H1 (cell line): Measurements from ENCODE around the gene TMEM45B. TPM values are rescaled to one million over a fixed set of nuclear protein-coding genes. Genes with fewer than 3 reads are reported as not detected.

Source experiments
- CTCF ChIA-PET: fragments of 300-600 bp; sonication (Branson Sonifier 250); formaldehyde crosslinking; loops from one replicate; lab custom pipeline; 2021; ENCODE audit not compliant: partially characterized antibody; lab: Charles Lee
- POLR2A ChIA-PET: fragments of 300-600 bp; sonication (Branson Sonifier 250); formaldehyde crosslinking; loops from one replicate; lab custom pipeline; 2021; ENCODE audit warnings: inconsistent platforms; ENCODE audit not compliant: partially characterized antibody; lab: Charles Lee
- DNase-seq, 2 experiments: peaks; one replicate each; pipeline versions ENCODE4 v3.0.0 to v3.0.0-alpha.2; 2010 to 2022; ENCODE audit warnings: low spot score in 2 of 2, low read depth in 1 of 2, mixed read lengths in 1 of 2
- FAIRE-seq: peaks from 2 replicates; lab custom pipeline; 2011; peaks lifted over from hg19 to GRCh38; lab: Jason Lieb, UNC
- H2AFZ ChIP-seq: 2 replicates; pipeline ENCODE4 v1.8.1; 2012; ENCODE audit warnings: low read length, inconsistent platforms
- H2AK5ac ChIP-seq: 2 replicates; pipeline ENCODE4 v1.6.1; 2013; ENCODE audit warnings: low read depth, low read length
- H2BK120ac ChIP-seq: replicated peaks from 2 replicates; pipeline ENCODE3; 2013; ENCODE audit warnings: low read depth, low read length, inconsistent platforms
- H2BK12ac ChIP-seq: 2 replicates; pipeline ENCODE4 v1.6.1; 2013; ENCODE audit warnings: low read depth, low read length
- H2BK15ac ChIP-seq: 2 replicates; pipeline ENCODE4 v1.6.1; 2013; ENCODE audit warnings: low read length
- H2BK20ac ChIP-seq: 2 replicates; pipeline ENCODE4 v1.6.1; 2013; ENCODE audit warnings: low read length
- H2BK5ac ChIP-seq: 2 replicates; pipeline ENCODE4 v1.6.1; 2013; ENCODE audit warnings: low read depth, low read length
- H3K14ac ChIP-seq: 2 replicates; pipeline ENCODE4 v1.6.1; 2013; ENCODE audit warnings: inconsistent platforms; ENCODE audit not compliant: insufficient read length
- H3K18ac ChIP-seq: 2 replicates; pipeline ENCODE4 v1.6.1; 2013; ENCODE audit warnings: low read length; ENCODE audit errors: extremely low read depth
- H3K23ac ChIP-seq: 2 replicates; pipeline ENCODE4 v1.6.1; 2013; ENCODE audit warnings: inconsistent platforms; ENCODE audit not compliant: insufficient read length
- H3K23me2 ChIP-seq: 2 replicates; pipeline ENCODE4 v1.6.1; 2013; ENCODE audit warnings: low read depth, low read length
- H3K27ac ChIP-seq: 2 replicates; pipeline ENCODE4 v1.6.1; 2011; ENCODE audit warnings: low read depth, low read length, inconsistent platforms
- H3K27me3 ChIP-seq, 4 experiments: replicated peaks in 1 of 4; 1 replicate in 1 of 4; 2 replicates in 3 of 4; pipeline versions ENCODE4 v1.6.1 to v1.8.1; 2011 to 2013; ENCODE audit warnings: low read length in 3 of 4, mild to moderate bottlenecking in 3 of 4, inconsistent platforms in 2 of 4, mixed read lengths in 2 of 4, moderate library complexity in 1 of 4; ENCODE audit not compliant: control insufficient read depth in 3 of 4, insufficient read depth in 3 of 4; ENCODE audit errors: extremely low read depth in 1 of 4
- H3K36me3 ChIP-seq, 4 experiments: 2 replicates each; pipeline versions ENCODE4 v1.6.1 to v1.8.1; 2011 to 2013; ENCODE audit warnings: mild to moderate bottlenecking in 4 of 4, low read length in 3 of 4, moderate library complexity in 2 of 4, control low read depth in 1 of 4, inconsistent platforms in 1 of 4; ENCODE audit not compliant: insufficient read depth in 4 of 4, control insufficient read depth in 2 of 4
- H3K4ac ChIP-seq: replicated peaks from 2 replicates; pipeline ENCODE3; 2013; ENCODE audit warnings: low read length, low read depth, mixed read lengths, inconsistent platforms; ENCODE audit not compliant: insufficient read length
- H3K4me1 ChIP-seq, 4 experiments: replicated peaks in 1 of 4; 1 replicate in 1 of 4; 2 replicates in 3 of 4; pipeline versions ENCODE4 v1.6.1 to v1.8.1; 2011 to 2013; ENCODE audit warnings: low read length in 3 of 4, inconsistent platforms in 2 of 4, mixed read lengths in 1 of 4; ENCODE audit not compliant: insufficient read depth in 4 of 4, control insufficient read depth in 3 of 4
- H3K4me2 ChIP-seq, 2 experiments: 2 replicates each; pipeline versions ENCODE4 v1.6.1 to v1.8.1; 2011 to 2013; ENCODE audit warnings: low read depth in 2 of 2, low read length in 2 of 2, control low read depth in 1 of 2, inconsistent platforms in 1 of 2, mild to moderate bottlenecking in 1 of 2; ENCODE audit not compliant: insufficient read depth in 1 of 2
- H3K4me3 ChIP-seq, 4 experiments: fragments of 200-600, 300-600 bp in 1 of 4; sonication (generic), shearing (Covaris generic), sonication (Bioruptor Twin) in 1 of 4; 2 replicates each; pipeline versions ENCODE4 v1.5.1 to v1.8.1; 2011 to 2016; ENCODE audit warnings: low read length in 4 of 4, low read depth in 3 of 4, control low read depth in 2 of 4, inconsistent platforms in 2 of 4, mild to moderate bottlenecking in 2 of 4, mixed read lengths in 1 of 4, moderate library complexity in 1 of 4; ENCODE audit not compliant: insufficient read depth in 2 of 4; ENCODE audit errors: extremely low read depth in 1 of 4
- H3K56ac ChIP-seq: replicated peaks from 2 replicates; pipeline ENCODE3; 2013; ENCODE audit warnings: low read depth, mild to moderate bottlenecking, mixed read lengths, low read length, inconsistent platforms; ENCODE audit not compliant: insufficient read length
- H3K79me1 ChIP-seq: 2 replicates; pipeline ENCODE4 v1.6.1; 2013; ENCODE audit warnings: low read depth, low read length, control low read depth
- H3K79me2 ChIP-seq, 2 experiments: 2 replicates each; pipeline versions ENCODE4 v1.6.1 to v1.8.1; 2012 to 2013; ENCODE audit warnings: low read length in 2 of 2, mild to moderate bottlenecking in 2 of 2, inconsistent platforms in 1 of 2; ENCODE audit not compliant: insufficient read depth in 2 of 2, control insufficient read depth in 1 of 2
- H3K9ac ChIP-seq, 4 experiments: replicated peaks in 1 of 4; 1 replicate in 1 of 4; 2 replicates in 3 of 4; pipeline versions ENCODE4 v1.6.1 to v1.8.1; 2011 to 2013; ENCODE audit warnings: low read depth in 3 of 4, low read length in 3 of 4, control low read depth in 2 of 4, mild to moderate bottlenecking in 2 of 4, moderate library complexity in 2 of 4, inconsistent platforms in 1 of 4; ENCODE audit errors: extremely low read depth in 1 of 4
- H3K9me3 ChIP-seq, 2 experiments: 2 replicates each; pipeline versions ENCODE4 v1.6.1 to v1.8.1; 2012 to 2013; ENCODE audit warnings: mild to moderate bottlenecking in 2 of 2, moderate library complexity in 2 of 2, control low read depth in 1 of 2, inconsistent platforms in 1 of 2, low read depth in 1 of 2, low read length in 1 of 2, mixed read lengths in 1 of 2; ENCODE audit not compliant: insufficient read depth in 2 of 2
- H4K20me1 ChIP-seq, 2 experiments: replicated peaks in 1 of 2; 2 replicates each; pipeline versions ENCODE3 to v1.8.1; 2011 to 2013; ENCODE audit warnings: inconsistent platforms in 2 of 2, low read length in 2 of 2, mild to moderate bottlenecking in 1 of 2; ENCODE audit not compliant: insufficient read depth in 2 of 2, control insufficient read depth in 1 of 2
- H4K5ac ChIP-seq: 2 replicates; pipeline ENCODE4 v1.6.1; 2013; ENCODE audit warnings: low read length, low read depth, mixed read lengths, inconsistent platforms; ENCODE audit not compliant: insufficient read length
- H4K8ac ChIP-seq: 2 replicates; pipeline ENCODE4 v1.8.0; 2013; ENCODE audit warnings: mild to moderate bottlenecking, moderate library complexity, low read length, inconsistent platforms; ENCODE audit not compliant: insufficient read depth; ENCODE audit errors: extremely low read depth
- H4K91ac ChIP-seq: replicated peaks from 2 replicates; pipeline ENCODE3; 2013; ENCODE audit warnings: low read length, mixed read lengths, inconsistent platforms; ENCODE audit not compliant: insufficient read length
- ATF3 ChIP-seq: IDR thresholded peaks from 2 replicates; pipeline ENCODE4 v1.6.1; 2011; ENCODE audit warnings: low read depth, mild to moderate bottlenecking, low read length; ENCODE audit not compliant: insufficient read depth
- BCL11A ChIP-seq, 2 experiments: IDR thresholded peaks; one replicate each; pipeline ENCODE4 v1.6.1; 2011; ENCODE audit warnings: low read depth in 2 of 2, low read length in 2 of 2, mild to moderate bottlenecking in 2 of 2
- HDAC6 ChIP-seq: IDR thresholded peaks from one replicate; pipeline ENCODE4 v1.7.1; 2012; ENCODE audit warnings: low read depth, mild to moderate bottlenecking, inconsistent platforms, low read length, moderate library complexity
- JUND ChIP-seq: IDR thresholded peaks from 2 replicates; pipeline ENCODE4 v1.6.1; 2011; ENCODE audit warnings: mild to moderate bottlenecking, improper control_type of control experiment, low read length
- MAX ChIP-seq: IDR thresholded peaks from 2 replicates; pipeline ENCODE4 v1.6.1; 2012; ENCODE audit warnings: inconsistent platforms
- NANOG ChIP-seq: IDR thresholded peaks from 2 replicates; pipeline ENCODE4 v1.6.1; 2011; ENCODE audit warnings: low read length, low read depth, mild to moderate bottlenecking, inconsistent platforms; ENCODE audit not compliant: insufficient read depth, poor library complexity, severe bottlenecking
- POU5F1 ChIP-seq: IDR thresholded peaks from 2 replicates; pipeline ENCODE4 v1.6.1; 2011; ENCODE audit warnings: low read depth, mild to moderate bottlenecking, low read length, moderate library complexity
- SIN3A ChIP-seq, 2 experiments: IDR thresholded peaks in 1 of 2; conservative IDR thresholded peaks in 1 of 2; 2 replicates each; pipeline ENCODE4 v1.6.1; 2011 to 2012; ENCODE audit warnings: low read length in 2 of 2, improper control_type of control experiment in 1 of 2, low read depth in 1 of 2, mild to moderate bottlenecking in 1 of 2
- SIRT6 ChIP-seq: IDR thresholded peaks from one replicate; pipeline ENCODE4 v1.7.1; 2012; ENCODE audit warnings: low read length, inconsistent platforms
- SP1 ChIP-seq: IDR thresholded peaks from 2 replicates; pipeline ENCODE4 v1.6.1; 2011; ENCODE audit warnings: low read depth, low read length
- SP2 ChIP-seq: IDR thresholded peaks from 2 replicates; pipeline ENCODE4 v1.6.1; 2012; ENCODE audit warnings: mild to moderate bottlenecking, low read length, inconsistent platforms
- TAF7 ChIP-seq: optimal IDR thresholded peaks from 2 replicates; pipeline ENCODE3; 2011; ENCODE audit warnings: low read depth, mild to moderate bottlenecking, inconsistent platforms, low read length, moderate library complexity, borderline replicate concordance
- TCF12 ChIP-seq: IDR thresholded peaks from 2 replicates; pipeline ENCODE4 v1.6.1; 2011; ENCODE audit warnings: low read depth, mild to moderate bottlenecking, low read length
- WGBS, 2 experiments: shearing (Covaris generic) in 1 of 2; methylation state at CpG; one replicate each; pipeline versions ENCODE4 v1.1.6 to v1.1.7; 2013 to 2015; ENCODE audit warnings: low lambda C conversion rate in 2 of 2, mixed read lengths in 2 of 2, inconsistent platforms in 1 of 2, low coverage in 1 of 2, missing lambda C conversion rate in 1 of 2; ENCODE audit not compliant: insufficient replicate concordance in 2 of 2, insufficient coverage in 1 of 2, insufficient read length in 1 of 2; ENCODE audit errors: extremely low coverage in 1 of 2, missing lambda C conversion rate in 1 of 2; 5-methylcytosine and 5-hydroxymethylcytosine counted together
- polyA plus RNA-seq, 7 experiments: library from polyadenylated mRNA; depleted of rRNA in 3 of 7; stranded (reverse) in 5 of 7; unstranded in 2 of 7; fragments of >200 nt in 5 of 7; fragments of 200-250 nt in 2 of 7; gene quantifications; 1 replicate in 5 of 7; 2 replicates in 1 of 7; 4 replicates in 1 of 7; pipeline versions ENCODE4 v1.2.1 to v1.2.3, GENCODE V29; 2011 to 2013; ENCODE audit warnings: missing spikeins in 2 of 7, mixed read lengths in 2 of 7
- total RNA-seq: library from RNA; stranded (reverse); fragmentation: NEBNext Ultra II Directional; extraction: Animal tissue kit (Norgen Biotek cat#: 25700); gene quantifications from 2 replicates; pipeline ENCODE4 v1.2.1, GENCODE V29; 2021

The TMEM45B gene
- total and polyA plus RNA-seq, 2 of the 8 experiments (the other 6 are each of a cell fraction or from before 2014, with no cell fraction given), result 0.23 TPM; not detected in 1

GRCh38 chr11:129855086-129855485, 39.4 kb downstream of the TMEM45B start:
- H2BK120ac ChIP-seq, result no peak overlapping the region
- no peak overlapping the region for H2BK5ac ChIP-seq
- no peaks in the 10 kb centered on the region for H3K23me2 ChIP-seq
- H2BK20ac ChIP-seq, result no peak overlapping the region
- no peak overlapping the region for H2BK15ac ChIP-seq
- H3K14ac ChIP-seq, result no peak overlapping the region
- H4K20me1 ChIP-seq, result no peaks in the 10 kb centered on the region
- no peak overlapping the region for H3K23ac ChIP-seq
- no peak overlapping the region for H3K4ac ChIP-seq
- no peaks in the 10 kb centered on the region for H3K27me3 ChIP-seq
- no peaks in the 10 kb centered on the region for H3K79me1 ChIP-seq
- no peak overlapping the region for H3K18ac ChIP-seq
- no peak overlapping the region for H3K4me2 ChIP-seq
- H3K56ac ChIP-seq, result no peak overlapping the region
- TF ChIP-seq NANOG (no peak), POU5F1 (no peak), BCL11A (IDR thresholded peaks at IDR 0.05; ENCODE audit: low read depth in 2 of 2, low read length in 2 of 2) (no peak), TAF7 (no peak), ATF3 (no peak), TCF12 (no peak), SP2 (no peak), SIN3A (conservative IDR thresholded peaks at IDR 0.05 in 1 of 2, IDR thresholded peaks at IDR 0.05 in 1 of 2; ENCODE audit: low read depth in 1 of 2, low read length in 2 of 2) (no peak), SP1 (no peak), SIRT6 (no peak), MAX (no peak), HDAC6 (no peak), JUND (no peak)
- TF ChIP-seq, all 59 proteins: peak for 0
- Histone ChIP-seq H2AFZ (no peak overlapping the region), H3K79me2 (no peaks in the 10 kb centered on the region), H3K4me3 (no peak overlapping the region), H2BK12ac (no peak overlapping the region), H3K9ac (no peak overlapping the region), H4K91ac (no peak overlapping the region), H3K9me3 (no peaks in the 10 kb centered on the region), H3K27ac (no peak overlapping the region), H3K36me3 (peaks cover 0 to 1% (median 0%) of the 10 kb centered on the region in 4 experiments; a peak in 2 of 8 replicates), H4K5ac (no peak overlapping the region), H3K4me1 (no peaks in the 10 kb centered on the region; a peak in 1 of 7 replicates), H2AK5ac (no peak overlapping the region), H4K8ac (no peak overlapping the region)
- DNase-seq, result no peak
- no peak for FAIRE-seq
- WGBS, 2 experiments, result 86% methylated on average over 11 of the region's 11 CpGs; no CpG with 5 or more reads in 1 of the 2 experiments
- CTCF ChIA-PET, result interaction anchor here (1.3 kb wide), 1 partner anchor 70 kb away, joined by 5 read pairs; no protein-coding TSS in a partner anchor
- POLR2A ChIA-PET, result no interaction called here
